H1 (cell line): ENCODE data around the gene DYNLT1. TPM values are rescaled to one million over a fixed set of nuclear protein-coding genes. Genes with fewer than 3 reads are reported as not detected.

Experiments
- CTCF ChIA-PET: fragments of 300-600 bp; sonication (Branson Sonifier 250); formaldehyde crosslinking; loops from one replicate; lab custom pipeline; 2021; ENCODE audit not compliant: partially characterized antibody; lab: Charles Lee
- POLR2A ChIA-PET: fragments of 300-600 bp; sonication (Branson Sonifier 250); formaldehyde crosslinking; loops from one replicate; lab custom pipeline; 2021; ENCODE audit warnings: inconsistent platforms; ENCODE audit not compliant: partially characterized antibody; lab: Charles Lee
- DNase-seq, 2 experiments: peaks; one replicate each; pipeline versions ENCODE4 v3.0.0 to v3.0.0-alpha.2; 2010 to 2022; ENCODE audit warnings: low spot score in 2 of 2, low read depth in 1 of 2, mixed read lengths in 1 of 2
- FAIRE-seq: peaks from 2 replicates; lab custom pipeline; 2011; peaks lifted over from hg19 to GRCh38; lab: Jason Lieb, UNC
- H2AFZ ChIP-seq: 2 replicates; pipeline ENCODE4 v1.8.1; 2012; ENCODE audit warnings: low read length, inconsistent platforms
- H2AK5ac ChIP-seq: 2 replicates; pipeline ENCODE4 v1.6.1; 2013; ENCODE audit warnings: low read depth, low read length
- H2BK120ac ChIP-seq: replicated peaks from 2 replicates; pipeline ENCODE3; 2013; ENCODE audit warnings: low read depth, low read length, inconsistent platforms
- H2BK12ac ChIP-seq: 2 replicates; pipeline ENCODE4 v1.6.1; 2013; ENCODE audit warnings: low read depth, low read length
- H2BK15ac ChIP-seq: 2 replicates; pipeline ENCODE4 v1.6.1; 2013; ENCODE audit warnings: low read length
- H2BK20ac ChIP-seq: 2 replicates; pipeline ENCODE4 v1.6.1; 2013; ENCODE audit warnings: low read length
- H2BK5ac ChIP-seq: 2 replicates; pipeline ENCODE4 v1.6.1; 2013; ENCODE audit warnings: low read depth, low read length
- H3K14ac ChIP-seq: 2 replicates; pipeline ENCODE4 v1.6.1; 2013; ENCODE audit warnings: inconsistent platforms; ENCODE audit not compliant: insufficient read length
- H3K18ac ChIP-seq: 2 replicates; pipeline ENCODE4 v1.6.1; 2013; ENCODE audit warnings: low read length; ENCODE audit errors: extremely low read depth
- H3K23ac ChIP-seq: 2 replicates; pipeline ENCODE4 v1.6.1; 2013; ENCODE audit warnings: inconsistent platforms; ENCODE audit not compliant: insufficient read length
- H3K23me2 ChIP-seq: 2 replicates; pipeline ENCODE4 v1.6.1; 2013; ENCODE audit warnings: low read depth, low read length
- H3K27ac ChIP-seq: 2 replicates; pipeline ENCODE4 v1.6.1; 2011; ENCODE audit warnings: low read depth, low read length, inconsistent platforms
- H3K27me3 ChIP-seq, 4 experiments: replicated peaks in 1 of 4; 1 replicate in 1 of 4; 2 replicates in 3 of 4; pipeline versions ENCODE4 v1.6.1 to v1.8.1; 2011 to 2013; ENCODE audit warnings: low read length in 3 of 4, mild to moderate bottlenecking in 3 of 4, inconsistent platforms in 2 of 4, mixed read lengths in 2 of 4, moderate library complexity in 1 of 4; ENCODE audit not compliant: control insufficient read depth in 3 of 4, insufficient read depth in 3 of 4; ENCODE audit errors: extremely low read depth in 1 of 4
- H3K36me3 ChIP-seq, 4 experiments: 2 replicates each; pipeline versions ENCODE4 v1.6.1 to v1.8.1; 2011 to 2013; ENCODE audit warnings: mild to moderate bottlenecking in 4 of 4, low read length in 3 of 4, moderate library complexity in 2 of 4, control low read depth in 1 of 4, inconsistent platforms in 1 of 4; ENCODE audit not compliant: insufficient read depth in 4 of 4, control insufficient read depth in 2 of 4
- H3K4ac ChIP-seq: replicated peaks from 2 replicates; pipeline ENCODE3; 2013; ENCODE audit warnings: low read length, low read depth, mixed read lengths, inconsistent platforms; ENCODE audit not compliant: insufficient read length
- H3K4me1 ChIP-seq, 4 experiments: replicated peaks in 1 of 4; 1 replicate in 1 of 4; 2 replicates in 3 of 4; pipeline versions ENCODE4 v1.6.1 to v1.8.1; 2011 to 2013; ENCODE audit warnings: low read length in 3 of 4, inconsistent platforms in 2 of 4, mixed read lengths in 1 of 4; ENCODE audit not compliant: insufficient read depth in 4 of 4, control insufficient read depth in 3 of 4
- H3K4me2 ChIP-seq, 2 experiments: 2 replicates each; pipeline versions ENCODE4 v1.6.1 to v1.8.1; 2011 to 2013; ENCODE audit warnings: low read depth in 2 of 2, low read length in 2 of 2, control low read depth in 1 of 2, inconsistent platforms in 1 of 2, mild to moderate bottlenecking in 1 of 2; ENCODE audit not compliant: insufficient read depth in 1 of 2
- H3K4me3 ChIP-seq, 4 experiments: fragments of 200-600, 300-600 bp in 1 of 4; sonication (generic), shearing (Covaris generic), sonication (Bioruptor Twin) in 1 of 4; 2 replicates each; pipeline versions ENCODE4 v1.5.1 to v1.8.1; 2011 to 2016; ENCODE audit warnings: low read length in 4 of 4, low read depth in 3 of 4, control low read depth in 2 of 4, inconsistent platforms in 2 of 4, mild to moderate bottlenecking in 2 of 4, mixed read lengths in 1 of 4, moderate library complexity in 1 of 4; ENCODE audit not compliant: insufficient read depth in 2 of 4; ENCODE audit errors: extremely low read depth in 1 of 4
- H3K56ac ChIP-seq: replicated peaks from 2 replicates; pipeline ENCODE3; 2013; ENCODE audit warnings: low read depth, mild to moderate bottlenecking, mixed read lengths, low read length, inconsistent platforms; ENCODE audit not compliant: insufficient read length
- H3K79me1 ChIP-seq: 2 replicates; pipeline ENCODE4 v1.6.1; 2013; ENCODE audit warnings: low read depth, low read length, control low read depth
- H3K79me2 ChIP-seq, 2 experiments: 2 replicates each; pipeline versions ENCODE4 v1.6.1 to v1.8.1; 2012 to 2013; ENCODE audit warnings: low read length in 2 of 2, mild to moderate bottlenecking in 2 of 2, inconsistent platforms in 1 of 2; ENCODE audit not compliant: insufficient read depth in 2 of 2, control insufficient read depth in 1 of 2
- H3K9ac ChIP-seq, 4 experiments: replicated peaks in 1 of 4; 1 replicate in 1 of 4; 2 replicates in 3 of 4; pipeline versions ENCODE4 v1.6.1 to v1.8.1; 2011 to 2013; ENCODE audit warnings: low read depth in 3 of 4, low read length in 3 of 4, control low read depth in 2 of 4, mild to moderate bottlenecking in 2 of 4, moderate library complexity in 2 of 4, inconsistent platforms in 1 of 4; ENCODE audit errors: extremely low read depth in 1 of 4
- H3K9me3 ChIP-seq, 2 experiments: 2 replicates each; pipeline versions ENCODE4 v1.6.1 to v1.8.1; 2012 to 2013; ENCODE audit warnings: mild to moderate bottlenecking in 2 of 2, moderate library complexity in 2 of 2, control low read depth in 1 of 2, inconsistent platforms in 1 of 2, low read depth in 1 of 2, low read length in 1 of 2, mixed read lengths in 1 of 2; ENCODE audit not compliant: insufficient read depth in 2 of 2
- H4K20me1 ChIP-seq, 2 experiments: replicated peaks in 1 of 2; 2 replicates each; pipeline versions ENCODE3 to v1.8.1; 2011 to 2013; ENCODE audit warnings: inconsistent platforms in 2 of 2, low read length in 2 of 2, mild to moderate bottlenecking in 1 of 2; ENCODE audit not compliant: insufficient read depth in 2 of 2, control insufficient read depth in 1 of 2
- H4K5ac ChIP-seq: 2 replicates; pipeline ENCODE4 v1.6.1; 2013; ENCODE audit warnings: low read length, low read depth, mixed read lengths, inconsistent platforms; ENCODE audit not compliant: insufficient read length
- H4K8ac ChIP-seq: 2 replicates; pipeline ENCODE4 v1.8.0; 2013; ENCODE audit warnings: mild to moderate bottlenecking, moderate library complexity, low read length, inconsistent platforms; ENCODE audit not compliant: insufficient read depth; ENCODE audit errors: extremely low read depth
- H4K91ac ChIP-seq: replicated peaks from 2 replicates; pipeline ENCODE3; 2013; ENCODE audit warnings: low read length, mixed read lengths, inconsistent platforms; ENCODE audit not compliant: insufficient read length
- ASH2L ChIP-seq: fragments of 200-600, 300-600 bp; sonication (generic); IDR thresholded peaks from one replicate; pipeline ENCODE4 v1.7.1; 2017; ENCODE audit warnings: low read length
- CHD2 ChIP-seq: IDR thresholded peaks from 2 replicates; pipeline ENCODE4 v1.6.1; 2012; ENCODE audit warnings: low read length, improper control_type of control experiment
- E2F6 ChIP-seq: IDR thresholded peaks from 2 replicates; pipeline ENCODE4 v1.6.1; 2012; ENCODE audit warnings: inconsistent platforms
- JUN ChIP-seq: IDR thresholded peaks from 2 replicates; pipeline ENCODE4 v1.6.1; 2011; ENCODE audit warnings: low read depth, mild to moderate bottlenecking, improper control_type of control experiment, low read length
- KDM4A ChIP-seq: IDR thresholded peaks from one replicate; pipeline ENCODE4 v1.7.1; 2012; ENCODE audit warnings: low read depth, mild to moderate bottlenecking, moderate library complexity, low read length, inconsistent platforms; ENCODE audit not compliant: severe bottlenecking
- MAX ChIP-seq: IDR thresholded peaks from 2 replicates; pipeline ENCODE4 v1.6.1; 2012; ENCODE audit warnings: inconsistent platforms
- RAD21 ChIP-seq, 2 experiments: IDR thresholded peaks in 1 of 2; conservative IDR thresholded peaks in 1 of 2; 2 replicates each; pipeline ENCODE4 v1.6.1; 2011; ENCODE audit warnings: low read depth in 2 of 2, low read length in 2 of 2, improper control_type of control experiment in 1 of 2, inconsistent platforms in 1 of 2, mild to moderate bottlenecking in 1 of 2, moderate library complexity in 1 of 2
- SRF ChIP-seq: IDR thresholded peaks from 2 replicates; pipeline ENCODE4 v1.6.1; 2011; ENCODE audit warnings: mild to moderate bottlenecking, low read depth, low read length, moderate library complexity
- TEAD4 ChIP-seq: IDR thresholded peaks from 2 replicates; pipeline ENCODE4 v1.6.1; 2012; ENCODE audit warnings: low read depth, low read length, inconsistent platforms, mixed read lengths
- USF2 ChIP-seq: IDR thresholded peaks from 2 replicates; pipeline ENCODE4 v1.6.1; 2011; ENCODE audit warnings: low read length, improper control_type of control experiment
- WGBS, 2 experiments: shearing (Covaris generic) in 1 of 2; methylation state at CpG; one replicate each; pipeline versions ENCODE4 v1.1.6 to v1.1.7; 2013 to 2015; ENCODE audit warnings: low lambda C conversion rate in 2 of 2, mixed read lengths in 2 of 2, inconsistent platforms in 1 of 2, low coverage in 1 of 2, missing lambda C conversion rate in 1 of 2; ENCODE audit not compliant: insufficient replicate concordance in 2 of 2, insufficient coverage in 1 of 2, insufficient read length in 1 of 2; ENCODE audit errors: extremely low coverage in 1 of 2, missing lambda C conversion rate in 1 of 2; 5-methylcytosine and 5-hydroxymethylcytosine counted together
- polyA plus RNA-seq, 7 experiments: library from polyadenylated mRNA; depleted of rRNA in 3 of 7; stranded (reverse) in 5 of 7; unstranded in 2 of 7; fragments of >200 nt in 5 of 7; fragments of 200-250 nt in 2 of 7; gene quantifications; 1 replicate in 5 of 7; 2 replicates in 1 of 7; 4 replicates in 1 of 7; pipeline versions ENCODE4 v1.2.1 to v1.2.3, GENCODE V29; 2011 to 2013; ENCODE audit warnings: missing spikeins in 2 of 7, mixed read lengths in 2 of 7
- total RNA-seq: library from RNA; stranded (reverse); fragmentation: NEBNext Ultra II Directional; extraction: Animal tissue kit (Norgen Biotek cat#: 25700); gene quantifications from 2 replicates; pipeline ENCODE4 v1.2.1, GENCODE V29; 2021

Gene DYNLT1
- total and polyA plus RNA-seq, 2 of the 8 experiments (the other 6 are each of a cell fraction or from before 2014, with no cell fraction given) = 119 to 245 TPM

- peak overlapping the region in 1 of 4 experiments; percentile 24; a peak in 1 of 7 replicates for H3K9ac ChIP-seq
- no peak for FAIRE-seq
- TF ChIP-seq MAX (no peak), RAD21 (IDR thresholded peaks at IDR 0.05 in 1 of 2, conservative IDR thresholded peaks at IDR 0.05 in 1 of 2; ENCODE audit: low read depth in 2 of 2, low read length in 2 of 2) (no peak), CHD2 (no peak), ASH2L (no peak), USF2 (no peak), E2F6 (no peak), KDM4A (no peak), TEAD4 (no peak), SRF (no peak), JUN (no peak)
Measured at GRCh38 chr6:158669145-158670035, 24.8 kb upstream of the DYNLT1 start.

More at GRCh38 chr6:158669145-158670035, 24.8 kb upstream of the DYNLT1 start:
- Histone ChIP-seq H3K4ac (no peak overlapping the region), H3K36me3 (no peaks in the 10 kb centered on the region), H3K4me1 (no peaks in the 10 kb centered on the region), H3K23me2 (no peaks in the 10 kb centered on the region), H2BK15ac (no peak overlapping the region), H2BK20ac (no peak overlapping the region), H2AFZ (no peak overlapping the region), H3K4me2 (no peak overlapping the region), H4K5ac (no peak overlapping the region), H3K27me3 (no peaks in the 10 kb centered on the region), H4K91ac (no peak overlapping the region), H2BK12ac (no peak overlapping the region), H3K4me3 (no peak overlapping the region), H2BK120ac (no peak overlapping the region), H3K23ac (no peak overlapping the region), H3K79me2 (no peaks in the 10 kb centered on the region), H3K79me1 (no peaks in the 10 kb centered on the region), H3K56ac (no peak overlapping the region), H2BK5ac (no peak overlapping the region), H2AK5ac (no peak overlapping the region), H3K14ac (no peak overlapping the region), H4K8ac (no peak overlapping the region), H3K9me3 (no peaks in the 10 kb centered on the region), H3K18ac (no peak overlapping the region), H3K27ac (no peak overlapping the region), H4K20me1 (no peaks in the 10 kb centered on the region)
- ChIA-PET POLR2A (no interaction called here), CTCF (interaction anchor here (0.6 to 2.4 kb wide), 4 partner anchors 10 to 1768 kb away, joined by 3 to 11 read pairs (median 6); no protein-coding TSS in a partner anchor)
- DNase-seq = no peak
- 83% methylated on average over 7 of the region's 7 CpGs; no CpG with 5 or more reads in 1 of the 2 experiments for WGBS, 2 experiments
